ENCODE results near the gene PTK6.

DNA sequence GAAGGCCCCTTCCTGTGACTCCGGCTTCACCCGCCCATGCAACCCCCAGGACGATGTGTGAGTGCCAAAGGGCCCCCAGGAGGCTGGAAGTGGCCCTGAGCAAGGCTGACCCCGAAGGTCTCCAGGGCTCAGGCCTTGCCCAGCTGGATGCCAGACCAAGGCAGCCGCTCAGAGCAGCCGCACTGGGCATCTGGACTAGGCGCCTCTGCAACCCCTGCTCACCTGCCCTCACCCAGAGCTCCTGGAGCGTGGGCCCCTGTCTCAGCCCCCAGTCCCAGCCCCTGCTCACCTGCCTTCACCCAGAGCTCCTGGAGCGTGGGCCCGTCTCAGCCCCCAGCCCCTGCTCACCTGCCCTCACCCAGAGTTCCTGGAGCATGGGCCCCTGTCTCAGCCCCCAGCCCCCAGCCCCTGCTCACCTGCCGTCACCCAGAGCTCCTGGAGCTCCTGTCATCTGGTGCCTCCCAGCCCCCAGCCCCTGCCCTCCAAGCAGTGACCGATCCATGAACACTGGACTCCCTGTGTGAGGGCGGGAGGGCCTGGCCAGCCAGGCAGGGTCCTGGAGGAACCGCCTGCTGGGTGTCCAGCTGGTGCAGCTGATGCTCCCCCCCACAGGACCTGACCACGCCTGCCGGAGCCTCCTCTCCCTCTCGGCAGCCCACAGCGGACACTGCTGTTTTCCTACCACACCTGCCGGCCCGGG, 9.2 kb upstream of the PTK6 start:
- TF ChIP-seq, protein P1, sequence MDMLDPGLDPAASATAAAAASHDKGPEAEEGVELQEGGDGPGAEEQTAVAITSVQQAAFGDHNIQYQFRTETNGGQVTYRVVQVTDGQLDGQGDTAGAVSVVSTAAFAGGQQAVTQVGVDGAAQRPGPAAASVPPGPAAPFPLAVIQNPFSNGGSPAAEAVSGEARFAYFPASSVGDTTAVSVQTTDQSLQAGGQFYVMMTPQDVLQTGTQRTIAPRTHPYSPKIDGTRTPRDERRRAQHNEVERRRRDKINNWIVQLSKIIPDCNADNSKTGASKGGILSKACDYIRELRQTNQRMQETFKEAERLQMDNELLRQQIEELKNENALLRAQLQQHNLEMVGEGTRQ (IDR thresholded peaks at IDR 0.05) = no peak
- no peak for TF ChIP-seq EP300 (IDR thresholded peaks at IDR 0.05)
- no peak for TF ChIP-seq POLR2AphosphoS2 (conservative IDR thresholded peaks at IDR 0.05; ENCODE audit: low read length)
- no peak for TF ChIP-seq TP53 (CRISPR knock-in tag; IDR thresholded peaks at IDR 0.05)
- TF ChIP-seq, protein P2, sequence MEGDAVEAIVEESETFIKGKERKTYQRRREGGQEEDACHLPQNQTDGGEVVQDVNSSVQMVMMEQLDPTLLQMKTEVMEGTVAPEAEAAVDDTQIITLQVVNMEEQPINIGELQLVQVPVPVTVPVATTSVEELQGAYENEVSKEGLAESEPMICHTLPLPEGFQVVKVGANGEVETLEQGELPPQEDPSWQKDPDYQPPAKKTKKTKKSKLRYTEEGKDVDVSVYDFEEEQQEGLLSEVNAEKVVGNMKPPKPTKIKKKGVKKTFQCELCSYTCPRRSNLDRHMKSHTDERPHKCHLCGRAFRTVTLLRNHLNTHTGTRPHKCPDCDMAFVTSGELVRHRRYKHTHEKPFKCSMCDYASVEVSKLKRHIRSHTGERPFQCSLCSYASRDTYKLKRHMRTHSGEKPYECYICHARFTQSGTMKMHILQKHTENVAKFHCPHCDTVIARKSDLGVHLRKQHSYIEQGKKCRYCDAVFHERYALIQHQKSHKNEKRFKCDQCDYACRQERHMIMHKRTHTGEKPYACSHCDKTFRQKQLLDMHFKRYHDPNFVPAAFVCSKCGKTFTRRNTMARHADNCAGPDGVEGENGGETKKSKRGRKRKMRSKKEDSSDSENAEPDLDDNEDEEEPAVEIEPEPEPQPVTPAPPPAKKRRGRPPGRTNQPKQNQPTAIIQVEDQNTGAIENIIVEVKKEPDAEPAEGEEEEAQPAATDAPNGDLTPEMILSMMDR (IDR thresholded peaks at IDR 0.05) = no peak
- TF ChIP-seq ZSCAN20 (CRISPR knock-in tag; IDR thresholded peaks at IDR 0.05) = no peak
- TF ChIP-seq HDAC2 (IDR thresholded peaks at IDR 0.05) = no peak

All from A549 (cell line).